SU-DHL-6 (cell line): Measurements from ENCODE around the gene NIPSNAP2.
"Not testable (repeated sequence)": the region's sequence is repeated elsewhere in the genome, so short reads cannot be mapped to it uniquely, and the experiment has no call there.

ENCODE experiments used
- H2AFZ ChIP-seq: fragments of 200-600 bp; sonication (generic); 2 replicates; pipeline ENCODE4 v1.6.1; 2014; ENCODE audit warnings: low read depth, mild to moderate bottlenecking, moderate library complexity, mixed read lengths, antibody characterized with exemption, low read length; ENCODE audit not compliant: severe bottlenecking
- H3F3A ChIP-seq: fragments of 200-600 bp; shearing (Covaris generic); 2 replicates; pipeline ENCODE4 v1.6.0; 2016; ENCODE audit warnings: antibody characterized with exemption, mild to moderate bottlenecking; ENCODE audit not compliant: insufficient read depth
- H3K27ac ChIP-seq: fragments of 200-600 bp; sonication (generic); 2 replicates; pipeline ENCODE4 v1.5.1; 2016; ENCODE audit warnings: low read depth, mild to moderate bottlenecking, low read length, moderate library complexity, mixed read lengths
- H3K27me3 ChIP-seq: fragments of 200-600 bp; sonication (generic), shearing (Covaris generic); 2 replicates; pipeline ENCODE4 v1.6.0; 2014; ENCODE audit warnings: mild to moderate bottlenecking, low read length
- H3K36me3 ChIP-seq: fragments of 200-600 bp; sonication (generic); 2 replicates; pipeline ENCODE4 v1.6.1; 2014; ENCODE audit warnings: mild to moderate bottlenecking, low read length, mixed read lengths
- H3K4me2 ChIP-seq: fragments of 300-600, 200-600 bp; shearing (Covaris generic), sonication (generic); 2 replicates; pipeline ENCODE4 v1.6.0; 2014; ENCODE audit warnings: low read length, low read depth, mild to moderate bottlenecking; ENCODE audit not compliant: poor library complexity, severe bottlenecking
- H3K4me3 ChIP-seq: fragments of 200-600 bp; sonication (generic); 2 replicates; pipeline ENCODE4 v1.5.1; 2014; ENCODE audit warnings: antibody characterized with exemption, low read length, mild to moderate bottlenecking, mixed read lengths; ENCODE audit not compliant: insufficient read depth, poor library complexity, severe bottlenecking
- H3K79me2 ChIP-seq: fragments of 200-600 bp; sonication (generic); 2 replicates; pipeline ENCODE4 v1.6.1; 2014; ENCODE audit warnings: mild to moderate bottlenecking, low read length, moderate library complexity; ENCODE audit not compliant: insufficient read depth
- H3K9ac ChIP-seq: fragments of 200-600 bp; sonication (generic); 2 replicates; pipeline ENCODE4 v1.7.0; 2014; ENCODE audit warnings: mild to moderate bottlenecking, low read length
- H3K9me2 ChIP-seq: fragments of 200-600 bp; sonication (generic); replicated peaks from 2 replicates; pipeline ENCODE4 v1.6.1; 2014; ENCODE audit warnings: low read length; ENCODE audit not compliant: insufficient read depth
- H3K9me3 ChIP-seq: fragments of 200-600 bp; sonication (generic); 2 replicates; pipeline ENCODE4 v1.6.1; 2014; ENCODE audit warnings: low read length, mixed read lengths; ENCODE audit not compliant: insufficient read depth
- H4K20me1 ChIP-seq: fragments of 200-600 bp; sonication (generic); 2 replicates; pipeline ENCODE4 v1.6.1; 2014; ENCODE audit warnings: low read depth, mild to moderate bottlenecking, antibody characterized with exemption, low read length, moderate library complexity, mixed read lengths
- EZH2phosphoT487 ChIP-seq: fragments of 200-600 bp; sonication (generic), shearing (Covaris generic); conservative IDR thresholded peaks from 2 replicates; pipeline ENCODE4 v1.6.1; 2018; ENCODE audit warnings: mild to moderate bottlenecking, antibody characterized with exemption, low read length, moderate library complexity, mixed read lengths
- TF ChIP-seq, protein P1 (sequence below): fragments of 200-600 bp; sonication (generic); IDR thresholded peaks from one replicate; pipeline ENCODE4 v1.5.1; 2017; ENCODE audit warnings: antibody characterized with exemption, mild to moderate bottlenecking, low read length, moderate library complexity; ENCODE audit not compliant: insufficient read depth, poor library complexity, severe bottlenecking

NIPSNAP2 gene

DNA sequence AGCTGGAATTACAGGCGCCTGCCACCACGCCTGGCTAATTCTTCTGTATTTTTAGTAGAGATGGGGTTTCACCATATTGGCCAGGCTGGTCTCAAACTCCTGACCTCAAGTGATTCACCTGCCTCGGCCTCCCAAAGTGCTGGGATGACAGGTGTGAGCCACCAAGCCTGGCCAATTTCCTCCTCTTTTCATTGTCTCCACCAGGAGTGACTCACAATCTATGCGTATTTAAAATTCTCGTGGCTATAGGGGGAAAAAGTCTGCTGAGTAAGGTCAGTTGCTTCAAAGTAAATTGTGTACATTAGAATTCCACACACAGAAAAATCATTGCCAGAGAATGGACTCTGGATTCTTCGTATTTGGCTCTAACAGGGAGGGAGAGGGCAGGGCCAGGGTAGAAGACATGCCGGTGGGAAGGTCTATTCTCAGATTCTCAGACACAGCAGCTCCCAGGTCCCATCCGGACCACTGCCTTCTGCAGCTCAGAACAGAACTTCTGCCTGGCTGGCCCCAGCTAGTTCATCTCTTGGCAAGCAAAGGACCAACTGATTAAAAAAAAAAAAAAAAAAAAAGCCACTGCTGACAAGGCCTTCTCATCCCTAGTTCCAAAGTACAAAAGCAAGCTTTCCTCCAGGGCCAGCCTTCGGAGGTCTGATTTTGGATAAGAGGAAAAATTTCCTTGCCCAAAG, 64.7 kb downstream of the NIPSNAP2 start:
- H3K4me2 ChIP-seq, result no peak overlapping the region
- no peak overlapping the region for H3K4me3 ChIP-seq
- no peak overlapping the region for H3K27ac ChIP-seq
- 0 out of 2 replicates have a peak, but pooled peaks cover 4% of the 10 kb centered on the region for H3K79me2 ChIP-seq
- no peaks in the 10 kb centered on the region for H3K36me3 ChIP-seq
- no peaks in the 10 kb centered on the region for H3K9me2 ChIP-seq
- TF ChIP-seq EZH2phosphoT487, result no peak
- TF ChIP-seq, protein P1, sequence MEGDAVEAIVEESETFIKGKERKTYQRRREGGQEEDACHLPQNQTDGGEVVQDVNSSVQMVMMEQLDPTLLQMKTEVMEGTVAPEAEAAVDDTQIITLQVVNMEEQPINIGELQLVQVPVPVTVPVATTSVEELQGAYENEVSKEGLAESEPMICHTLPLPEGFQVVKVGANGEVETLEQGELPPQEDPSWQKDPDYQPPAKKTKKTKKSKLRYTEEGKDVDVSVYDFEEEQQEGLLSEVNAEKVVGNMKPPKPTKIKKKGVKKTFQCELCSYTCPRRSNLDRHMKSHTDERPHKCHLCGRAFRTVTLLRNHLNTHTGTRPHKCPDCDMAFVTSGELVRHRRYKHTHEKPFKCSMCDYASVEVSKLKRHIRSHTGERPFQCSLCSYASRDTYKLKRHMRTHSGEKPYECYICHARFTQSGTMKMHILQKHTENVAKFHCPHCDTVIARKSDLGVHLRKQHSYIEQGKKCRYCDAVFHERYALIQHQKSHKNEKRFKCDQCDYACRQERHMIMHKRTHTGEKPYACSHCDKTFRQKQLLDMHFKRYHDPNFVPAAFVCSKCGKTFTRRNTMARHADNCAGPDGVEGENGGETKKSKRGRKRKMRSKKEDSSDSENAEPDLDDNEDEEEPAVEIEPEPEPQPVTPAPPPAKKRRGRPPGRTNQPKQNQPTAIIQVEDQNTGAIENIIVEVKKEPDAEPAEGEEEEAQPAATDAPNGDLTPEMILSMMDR, result no peak
- H3K9ac ChIP-seq, result no peak overlapping the region
- H3K9me3 ChIP-seq, result no peaks in the 10 kb centered on the region
- H4K20me1 ChIP-seq, result no peaks in the 10 kb centered on the region
- H3K27me3 ChIP-seq, result no peaks in the 10 kb centered on the region
- no peak overlapping the region for H2AFZ ChIP-seq
- H3F3A ChIP-seq, result peaks cover 8% of the 10 kb centered on the region; the same call in 1 of the 2 replicates

DNA sequence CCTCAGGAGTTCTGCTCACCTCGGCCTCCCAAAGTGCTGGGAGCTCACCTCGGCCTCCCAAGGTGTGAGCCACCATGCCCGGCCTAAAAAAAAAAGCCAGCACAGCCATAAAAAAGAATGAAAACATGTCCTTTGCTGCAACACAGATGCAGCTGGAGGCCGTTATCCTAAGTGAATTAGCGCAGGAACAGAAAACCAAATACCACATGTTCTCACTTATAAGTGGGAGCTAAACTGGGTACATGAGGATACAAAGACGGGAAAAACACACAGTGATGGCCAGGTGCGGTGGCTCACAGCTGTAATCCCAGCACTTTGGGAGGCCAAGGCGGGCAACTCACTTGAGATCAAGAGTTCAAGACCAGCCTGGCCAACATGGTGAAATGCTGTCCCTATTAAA, 66.0 kb downstream of the NIPSNAP2 start:
- H2AFZ ChIP-seq, result no peak overlapping the region
- 0 out of 2 replicates have a peak, but pooled peaks cover 9% of the 10 kb centered on the region for H3K79me2 ChIP-seq
- no peak overlapping the region for H3K4me2 ChIP-seq
- no peaks in the 10 kb centered on the region for H3K9me2 ChIP-seq
- peaks cover 10% of the 10 kb centered on the region; the same call in 1 of the 2 replicates for H3F3A ChIP-seq
- TF ChIP-seq EZH2phosphoT487, result no peak
- TF ChIP-seq, protein P1, result no peak
- H4K20me1 ChIP-seq, result no peaks in the 10 kb centered on the region
- no peak overlapping the region for H3K9ac ChIP-seq
- H3K27ac ChIP-seq, result no peak overlapping the region
- H3K9me3 ChIP-seq, result no peaks in the 10 kb centered on the region
- H3K27me3 ChIP-seq, result no peaks in the 10 kb centered on the region
- no peak overlapping the region for H3K4me3 ChIP-seq
- H3K36me3 ChIP-seq, result no peaks in the 10 kb centered on the region

DNA sequence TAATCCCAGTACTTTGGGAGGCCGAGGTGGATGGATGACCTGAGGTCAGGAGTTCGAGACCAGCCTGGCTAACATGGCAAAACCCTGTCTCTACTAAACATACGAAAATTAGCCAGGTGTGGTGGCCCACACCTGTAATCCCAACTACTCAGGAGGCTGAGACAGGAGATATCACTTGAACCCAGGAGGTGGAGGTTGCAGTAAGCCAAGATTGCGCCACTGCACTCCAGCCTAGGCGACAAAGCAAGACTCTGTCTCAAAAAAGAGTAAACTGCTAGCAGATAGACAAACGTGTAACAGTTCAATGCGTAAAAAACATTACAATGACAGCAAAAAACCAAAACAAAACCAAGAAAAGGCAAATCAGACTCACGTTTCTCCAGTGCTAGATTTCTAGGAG, 67.2 kb downstream of the NIPSNAP2 start:
- H4K20me1 ChIP-seq, H3K36me3 ChIP-seq, H3K27ac ChIP-seq, H3K9me3 ChIP-seq, H3K9me2 ChIP-seq, H3K4me2 ChIP-seq, H2AFZ ChIP-seq, H3K9ac ChIP-seq, H3K27me3 ChIP-seq, H3K4me3 ChIP-seq: not testable (repeated sequence)
- Histone ChIP-seq H3F3A (peaks cover 15% of the 10 kb centered on the region; the same call in 1 of the 2 replicates), H3K79me2 (0 out of 2 replicates have a peak, but pooled peaks cover 14% of the 10 kb centered on the region)

DNA sequence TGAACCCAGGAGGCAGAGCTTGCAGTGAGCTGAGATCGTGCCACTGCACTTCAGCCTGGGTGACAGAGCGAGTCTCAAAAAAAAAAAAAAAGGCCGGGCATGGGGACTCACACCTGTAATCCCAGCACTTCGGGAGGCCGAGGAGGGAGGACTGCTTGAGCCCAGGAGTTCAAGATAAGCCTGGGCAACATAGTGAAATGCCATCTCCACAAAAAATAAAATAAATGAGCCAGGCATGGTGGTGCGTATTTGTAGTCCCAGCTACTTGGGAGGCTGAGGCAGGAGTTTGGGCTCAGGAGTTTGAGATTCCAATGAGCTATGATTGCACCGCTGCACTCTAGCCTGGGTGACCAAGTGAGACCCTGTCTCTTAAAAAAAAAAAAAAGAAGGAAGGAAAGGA, 68.2 kb downstream of the NIPSNAP2 start:
- not testable (repeated sequence) for H2AFZ ChIP-seq, H3K27ac ChIP-seq, H3K27me3 ChIP-seq, H3K9me2 ChIP-seq, H3K9ac ChIP-seq, H3K9me3 ChIP-seq, H3K36me3 ChIP-seq, H3K4me3 ChIP-seq, H4K20me1 ChIP-seq
- Histone ChIP-seq H3K4me2 (peak overlapping the region; percentile 69), H3K79me2 (0 out of 2 replicates have a peak, but pooled peaks cover 14% of the 10 kb centered on the region), H3F3A (peaks cover 15% of the 10 kb centered on the region; the same call in 1 of the 2 replicates)
